G401.6 (cell line): ENCODE data around the gene PRAC1.

ENCODE experiments used
- FAIRE-seq: peaks from 2 replicates; lab custom pipeline; 2012; peaks lifted over from hg19 to GRCh38; lab: Jason Lieb, UNC

PRAC1 gene

GRCh38 chr17:48722201-48722907, at the start of gene PRAC1:
PRAC1 (minus strand) TSS chr17:48722518; CDS start chr17:48722392, 126 bp downstream.
- FAIRE-seq, result no peak

- FAIRE-seq, result no peak
Measured at GRCh38 chr17:48770954-48771353, 48.6 kb upstream of the PRAC1 start.

GRCh38 chr17:48769009-48769675, 46.8 kb upstream of the PRAC1 start:
- FAIRE-seq, result no peak

- no peak for FAIRE-seq
Measured at GRCh38 chr17:48767263-48767774, 45.0 kb upstream of the PRAC1 start.

- FAIRE-seq, result no peak
Measured at GRCh38 chr17:48761114-48761513, 38.8 kb upstream of the PRAC1 start.

GRCh38 chr17:48760411-48760810, 38.1 kb upstream of the PRAC1 start:
- FAIRE-seq, result no peak

- FAIRE-seq, result no peak
Measured at GRCh38 chr17:48759288-48759687, 37.0 kb upstream of the PRAC1 start.

- peak; percentile 100 for FAIRE-seq
Measured at GRCh38 chr17:48757524-48757961, 35.2 kb upstream of the PRAC1 start.

- no peak for FAIRE-seq
Measured at GRCh38 chr17:48756830-48757251, 34.5 kb upstream of the PRAC1 start.

- no peak for FAIRE-seq
Measured at GRCh38 chr17:48755356-48755755, 33.0 kb upstream of the PRAC1 start.

- peak; percentile 96 for FAIRE-seq
Measured at GRCh38 chr17:48754500-48755261, 32.4 kb upstream of the PRAC1 start.

GRCh38 chr17:48753794-48754499, 31.6 kb upstream of the PRAC1 start:
- peak; percentile 92 for FAIRE-seq

- peak; percentile 88 for FAIRE-seq
Measured at GRCh38 chr17:48752399-48753288, 30.3 kb upstream of the PRAC1 start.

- no peak for FAIRE-seq
Measured at GRCh38 chr17:48751733-48752398, 29.5 kb upstream of the PRAC1 start.

- peak; percentile 63 for FAIRE-seq
Measured at GRCh38 chr17:48751172-48751571, 28.9 kb upstream of the PRAC1 start.

- peak; percentile 13 for FAIRE-seq
Measured at GRCh38 chr17:48749621-48750553, 27.6 kb upstream of the PRAC1 start.

- peak; percentile 94 for FAIRE-seq
Measured at GRCh38 chr17:48748718-48749566, 26.6 kb upstream of the PRAC1 start.
